NB4 (cell line): ENCODE measurements around the gene NDST1.

Experiments used
- TF ChIP-seq, protein P1 (sequence below): IDR thresholded peaks from 2 replicates; pipeline ENCODE4 v1.6.1; 2011; ENCODE audit warnings: low read depth, low read length
- TF ChIP-seq, protein P2 (sequence below): IDR thresholded peaks from one replicate; pipeline ENCODE4 v1.5.1; 2012; ENCODE audit warnings: low read depth, low read length

DNA sequence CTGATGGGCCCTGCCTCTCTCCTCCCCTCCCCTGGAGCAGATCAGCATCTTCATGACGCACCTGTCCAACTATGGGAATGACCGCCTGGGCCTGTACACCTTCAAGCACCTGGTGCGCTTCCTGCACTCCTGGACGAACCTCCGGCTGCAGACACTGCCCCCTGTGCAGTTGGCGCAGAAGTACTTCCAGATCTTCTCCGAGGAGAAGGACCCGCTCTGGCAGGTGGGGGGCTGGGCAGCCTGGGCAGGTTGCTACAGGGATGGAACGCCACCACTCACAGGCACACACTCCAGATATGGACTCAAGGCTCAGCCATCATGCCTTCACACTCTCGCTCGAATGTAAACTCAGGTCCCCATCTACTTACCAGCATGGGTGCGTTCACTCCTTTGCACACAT, 32.1 kb downstream of the NDST1 start:
- TF ChIP-seq, protein P1, sequence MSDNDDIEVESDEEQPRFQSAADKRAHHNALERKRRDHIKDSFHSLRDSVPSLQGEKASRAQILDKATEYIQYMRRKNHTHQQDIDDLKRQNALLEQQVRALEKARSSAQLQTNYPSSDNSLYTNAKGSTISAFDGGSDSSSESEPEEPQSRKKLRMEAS: no peak
- TF ChIP-seq, protein P2, sequence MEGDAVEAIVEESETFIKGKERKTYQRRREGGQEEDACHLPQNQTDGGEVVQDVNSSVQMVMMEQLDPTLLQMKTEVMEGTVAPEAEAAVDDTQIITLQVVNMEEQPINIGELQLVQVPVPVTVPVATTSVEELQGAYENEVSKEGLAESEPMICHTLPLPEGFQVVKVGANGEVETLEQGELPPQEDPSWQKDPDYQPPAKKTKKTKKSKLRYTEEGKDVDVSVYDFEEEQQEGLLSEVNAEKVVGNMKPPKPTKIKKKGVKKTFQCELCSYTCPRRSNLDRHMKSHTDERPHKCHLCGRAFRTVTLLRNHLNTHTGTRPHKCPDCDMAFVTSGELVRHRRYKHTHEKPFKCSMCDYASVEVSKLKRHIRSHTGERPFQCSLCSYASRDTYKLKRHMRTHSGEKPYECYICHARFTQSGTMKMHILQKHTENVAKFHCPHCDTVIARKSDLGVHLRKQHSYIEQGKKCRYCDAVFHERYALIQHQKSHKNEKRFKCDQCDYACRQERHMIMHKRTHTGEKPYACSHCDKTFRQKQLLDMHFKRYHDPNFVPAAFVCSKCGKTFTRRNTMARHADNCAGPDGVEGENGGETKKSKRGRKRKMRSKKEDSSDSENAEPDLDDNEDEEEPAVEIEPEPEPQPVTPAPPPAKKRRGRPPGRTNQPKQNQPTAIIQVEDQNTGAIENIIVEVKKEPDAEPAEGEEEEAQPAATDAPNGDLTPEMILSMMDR: no peak
